ENCODE measurements around the gene SERPINB1. TPM values are rescaled to one million over a fixed set of nuclear protein-coding genes. Genes with fewer than 3 reads are reported as not detected.

Gene SERPINB1
- total RNA-seq, 1 experiment from 2014 or later, result 82.3 TPM

GRCh38 chr6:2840749-2841061 lies 958 bp downstream of the SERPINB1 start:
- POLR2A ChIA-PET (ENCODE audit: unreplicated experiment), result interaction anchor here (0.6 to 1.6 kb wide), 3 partner anchors 8 to 148 kb away, joined by 5 to 18 read pairs (median 8); no protein-coding TSS in a partner anchor
- H3K4me3 ChIP-seq, result peak overlapping the region; percentile 64
- no peaks in the 10 kb centered on the region for H3K9me2 ChIP-seq (ENCODE audit: insufficient read depth)
- intact Hi-C loops (cut with micrococcal nuclease; ENCODE audit: unreplicated experiment), result loop anchor here (1.0 kb wide), 3 partner anchors 22 to 49 kb away; no protein-coding TSS in a partner anchor
- H3K9me3 ChIP-seq (ENCODE audit: insufficient read depth, low read depth), result no peaks in the 10 kb centered on the region
- H3K79me2 ChIP-seq (ENCODE audit: low read depth), result peaks cover 25% of the 10 kb centered on the region
- CTCF ChIA-PET, result interaction anchor here (1.0 to 1.6 kb wide), 2 partner anchors 50 kb away, joined by 3 to 9 read pairs; no protein-coding TSS in a partner anchor
- DNase-seq, result no peak
- no peak overlapping the region for H2AFZ ChIP-seq
- peaks cover 45% of the 10 kb centered on the region for H3F3A ChIP-seq (ENCODE audit: insufficient read depth, low read depth)
- no TSS peak for BruUV-seq (replicated peaks)
- peaks cover 51% of the 10 kb centered on the region for H3K4me1 ChIP-seq (replicated peaks; ENCODE audit: insufficient read depth)
- H3K36me3 ChIP-seq (ENCODE audit: low read depth), result peaks cover 24% of the 10 kb centered on the region
- H3K4me2 ChIP-seq, result peak overlapping the region; percentile 95
- TF ChIP-seq EZH2 (IDR thresholded peaks at IDR 0.05; ENCODE audit: low read depth), result no peak
- no peak for TF ChIP-seq CTCF (conservative IDR thresholded peaks at IDR 0.05)
- peak overlapping the region; percentile 97 for H3K27ac ChIP-seq
- H3K27me3 ChIP-seq (ENCODE audit: insufficient read depth, low read depth), result no peaks in the 10 kb centered on the region
- H4K20me1 ChIP-seq (ENCODE audit: insufficient read depth), result no peaks in the 10 kb centered on the region

- POLR2A ChIA-PET (ENCODE audit: unreplicated experiment), result interaction anchor here (0.5 to 1.6 kb wide), 4 partner anchors 22 to 407 kb away, joined by 3 to 8 read pairs (median 4); no protein-coding TSS in a partner anchor
- H3K9me2 ChIP-seq (ENCODE audit: insufficient read depth), result no peaks in the 10 kb centered on the region
- H3K4me1 ChIP-seq (replicated peaks; ENCODE audit: insufficient read depth), result peaks cover 49% of the 10 kb centered on the region
- H3F3A ChIP-seq (ENCODE audit: insufficient read depth, low read depth), result peaks cover 45% of the 10 kb centered on the region
- H4K20me1 ChIP-seq (ENCODE audit: insufficient read depth), result no peaks in the 10 kb centered on the region
- TF ChIP-seq EZH2 (IDR thresholded peaks at IDR 0.05; ENCODE audit: low read depth) (no peak), CTCF (conservative IDR thresholded peaks at IDR 0.05) (no peak)
- intact Hi-C loops (cut with micrococcal nuclease; ENCODE audit: unreplicated experiment), result loop anchor here (2.0 kb wide), 1 partner anchor 75 kb away; the partner anchor contains the start of gene WRNIP1
- peak overlapping the region; percentile 97 for H3K27ac ChIP-seq
- peak overlapping the region; percentile 64 for H3K4me3 ChIP-seq
- H3K4me2 ChIP-seq, result peak overlapping the region; percentile 95
- H3K27me3 ChIP-seq (ENCODE audit: insufficient read depth, low read depth), result no peaks in the 10 kb centered on the region
- peaks cover 28% of the 10 kb centered on the region for H3K36me3 ChIP-seq (ENCODE audit: low read depth)
- H3K79me2 ChIP-seq (ENCODE audit: low read depth), result peaks cover 25% of the 10 kb centered on the region
- CTCF ChIA-PET, result interaction anchor here (1.0 kb wide), 1 partner anchor 49 kb away, joined by 3 read pairs; no protein-coding TSS in a partner anchor
- DNase-seq, result peak in 1 of 2 experiments; percentile 56
- no peaks in the 10 kb centered on the region for H3K9me3 ChIP-seq (ENCODE audit: insufficient read depth, low read depth)
- BruUV-seq (replicated peaks), result TSS peak; percentile 38
- H2AFZ ChIP-seq, result no peak overlapping the region
Measured at GRCh38 chr6:2839982-2840748, 1.5 kb downstream of the SERPINB1 start.

- Histone ChIP-seq H3K27ac (peak overlapping the region; percentile 97), H3K27me3 (ENCODE audit: insufficient read depth, low read depth) (no peaks in the 10 kb centered on the region), H3F3A (ENCODE audit: insufficient read depth, low read depth) (peaks cover 45% of the 10 kb centered on the region), H3K4me2 (peak overlapping the region; percentile 95), H3K79me2 (ENCODE audit: low read depth) (peaks cover 25% of the 10 kb centered on the region), H2AFZ (no peak overlapping the region), H4K20me1 (ENCODE audit: insufficient read depth) (no peaks in the 10 kb centered on the region), H3K36me3 (ENCODE audit: low read depth) (peaks cover 35% of the 10 kb centered on the region), H3K4me1 (replicated peaks; ENCODE audit: insufficient read depth) (peaks cover 49% of the 10 kb centered on the region), H3K9me2 (ENCODE audit: insufficient read depth) (no peaks in the 10 kb centered on the region), H3K4me3 (peak overlapping the region; percentile 64), H3K9me3 (ENCODE audit: insufficient read depth, low read depth) (no peaks in the 10 kb centered on the region)
- ChIA-PET CTCF (interaction anchor here (1.0 kb wide), 1 partner anchor 48 kb away, joined by 3 read pairs; no protein-coding TSS in a partner anchor), POLR2A (ENCODE audit: unreplicated experiment) (interaction anchor here (0.5 to 0.8 kb wide), 6 partner anchors 21 to 408 kb away, joined by 3 to 10 read pairs (median 4); no protein-coding TSS in a partner anchor)
- intact Hi-C loops (cut with micrococcal nuclease; ENCODE audit: unreplicated experiment), result loop anchor here (2.0 kb wide), 1 partner anchor 75 kb away; the partner anchor contains the start of gene WRNIP1
- no peak for TF ChIP-seq CTCF (conservative IDR thresholded peaks at IDR 0.05)
- no peak for TF ChIP-seq EZH2 (IDR thresholded peaks at IDR 0.05; ENCODE audit: low read depth)
- BruUV-seq (replicated peaks), result no TSS peak
- DNase-seq, result peak in 1 of 2 experiments; percentile 90
Measured at GRCh38 chr6:2839195-2839981, 2.3 kb downstream of the SERPINB1 start.
